ENCODE results near the gene ADRM1. TPM values are rescaled to one million over a fixed set of nuclear protein-coding genes. Genes with fewer than 3 reads are reported as not detected.

ADRM1 gene
- total and polyA plus RNA-seq, 2 donors from 2014 or later = 64.4 to 79.4 TPM

DNA sequence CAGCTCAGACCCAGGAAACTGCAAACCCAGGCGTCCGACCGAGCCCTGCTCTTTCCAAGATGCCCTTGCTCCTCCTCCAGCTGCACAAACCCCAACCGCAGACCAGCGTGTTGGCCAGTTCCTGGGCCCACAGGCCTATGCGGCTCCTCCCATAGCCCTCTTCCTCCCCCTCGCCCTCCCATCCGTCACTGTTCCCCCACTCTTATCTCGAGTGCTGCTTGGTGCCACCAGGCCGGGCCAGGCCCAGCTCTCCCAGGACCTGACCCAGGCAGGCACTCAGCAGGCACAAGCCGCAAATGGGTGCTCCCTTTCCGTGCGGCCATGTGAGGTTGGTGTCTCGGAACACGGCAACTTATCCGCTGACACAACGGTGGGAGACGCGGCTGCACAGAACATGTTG lies 28.6 kb downstream of the ADRM1 start:
- Histone ChIP-seq H3K4me3 (ENCODE audit: low read length in 3 of 3) (no peak overlapping the region), H3K27me3 (ENCODE audit: control insufficient read depth, insufficient read depth, low read length) (no peaks in the 10 kb centered on the region), H3K4me1 (ENCODE audit: control insufficient read depth in 2 of 3, insufficient read depth in 2 of 3, low read depth in 1 of 3, low read length in 3 of 3) (no peaks in the 10 kb centered on the region), H3K36me3 (ENCODE audit: control insufficient read depth in 2 of 3, insufficient read depth in 3 of 3, low read length in 3 of 3) (peaks cover 0 to 31% (median 17%) of the 10 kb centered on the region in 3 donors), H3K9me3 (ENCODE audit: control insufficient read depth in 2 of 3, insufficient read depth in 1 of 3, low read length in 3 of 3) (no peaks in the 10 kb centered on the region), H3K9ac (ENCODE audit: low read length in 3 of 3) (no peak overlapping the region), H3K27ac (ENCODE audit: low read depth in 2 of 2, low read length in 2 of 2) (no peak overlapping the region)
- intact Hi-C loops (cut with DNase I) = no loop called here
- TF ChIP-seq, protein P1, sequence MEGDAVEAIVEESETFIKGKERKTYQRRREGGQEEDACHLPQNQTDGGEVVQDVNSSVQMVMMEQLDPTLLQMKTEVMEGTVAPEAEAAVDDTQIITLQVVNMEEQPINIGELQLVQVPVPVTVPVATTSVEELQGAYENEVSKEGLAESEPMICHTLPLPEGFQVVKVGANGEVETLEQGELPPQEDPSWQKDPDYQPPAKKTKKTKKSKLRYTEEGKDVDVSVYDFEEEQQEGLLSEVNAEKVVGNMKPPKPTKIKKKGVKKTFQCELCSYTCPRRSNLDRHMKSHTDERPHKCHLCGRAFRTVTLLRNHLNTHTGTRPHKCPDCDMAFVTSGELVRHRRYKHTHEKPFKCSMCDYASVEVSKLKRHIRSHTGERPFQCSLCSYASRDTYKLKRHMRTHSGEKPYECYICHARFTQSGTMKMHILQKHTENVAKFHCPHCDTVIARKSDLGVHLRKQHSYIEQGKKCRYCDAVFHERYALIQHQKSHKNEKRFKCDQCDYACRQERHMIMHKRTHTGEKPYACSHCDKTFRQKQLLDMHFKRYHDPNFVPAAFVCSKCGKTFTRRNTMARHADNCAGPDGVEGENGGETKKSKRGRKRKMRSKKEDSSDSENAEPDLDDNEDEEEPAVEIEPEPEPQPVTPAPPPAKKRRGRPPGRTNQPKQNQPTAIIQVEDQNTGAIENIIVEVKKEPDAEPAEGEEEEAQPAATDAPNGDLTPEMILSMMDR (IDR thresholded peaks at IDR 0.05; ENCODE audit: borderline replicate concordance, extremely low read depth, insufficient read depth) = no peak
- DNase-seq = no peak
- FAIRE-seq = no peak

- no peak overlapping the region for H3K9ac ChIP-seq (ENCODE audit: low read length in 3 of 3)
- no peaks in the 10 kb centered on the region for H3K27me3 ChIP-seq (ENCODE audit: control insufficient read depth, insufficient read depth, low read length)
- no peak for DNase-seq
- no peak for FAIRE-seq
- intact Hi-C loops (cut with DNase I) = no loop called here
- no peak overlapping the region for H3K4me3 ChIP-seq (ENCODE audit: low read length in 3 of 3)
- H3K9me3 ChIP-seq (ENCODE audit: control insufficient read depth in 2 of 3, insufficient read depth in 1 of 3, low read length in 3 of 3) = no peaks in the 10 kb centered on the region
- H3K4me1 ChIP-seq (ENCODE audit: control insufficient read depth in 2 of 3, insufficient read depth in 2 of 3, low read depth in 1 of 3, low read length in 3 of 3) = no peaks in the 10 kb centered on the region
- TF ChIP-seq, protein P1 (IDR thresholded peaks at IDR 0.05; ENCODE audit: borderline replicate concordance, extremely low read depth, insufficient read depth) = no peak
- H3K36me3 ChIP-seq (ENCODE audit: control insufficient read depth in 2 of 3, insufficient read depth in 3 of 3, low read length in 3 of 3) = peaks cover 3 to 31% (median 25%) of the 10 kb centered on the region in 3 donors
- no peak overlapping the region for H3K27ac ChIP-seq (ENCODE audit: low read depth in 2 of 2, low read length in 2 of 2)
These were observed 29.6 kb downstream of the ADRM1 start for GRCh38 chr20:62332421-62332820.

DNA sequence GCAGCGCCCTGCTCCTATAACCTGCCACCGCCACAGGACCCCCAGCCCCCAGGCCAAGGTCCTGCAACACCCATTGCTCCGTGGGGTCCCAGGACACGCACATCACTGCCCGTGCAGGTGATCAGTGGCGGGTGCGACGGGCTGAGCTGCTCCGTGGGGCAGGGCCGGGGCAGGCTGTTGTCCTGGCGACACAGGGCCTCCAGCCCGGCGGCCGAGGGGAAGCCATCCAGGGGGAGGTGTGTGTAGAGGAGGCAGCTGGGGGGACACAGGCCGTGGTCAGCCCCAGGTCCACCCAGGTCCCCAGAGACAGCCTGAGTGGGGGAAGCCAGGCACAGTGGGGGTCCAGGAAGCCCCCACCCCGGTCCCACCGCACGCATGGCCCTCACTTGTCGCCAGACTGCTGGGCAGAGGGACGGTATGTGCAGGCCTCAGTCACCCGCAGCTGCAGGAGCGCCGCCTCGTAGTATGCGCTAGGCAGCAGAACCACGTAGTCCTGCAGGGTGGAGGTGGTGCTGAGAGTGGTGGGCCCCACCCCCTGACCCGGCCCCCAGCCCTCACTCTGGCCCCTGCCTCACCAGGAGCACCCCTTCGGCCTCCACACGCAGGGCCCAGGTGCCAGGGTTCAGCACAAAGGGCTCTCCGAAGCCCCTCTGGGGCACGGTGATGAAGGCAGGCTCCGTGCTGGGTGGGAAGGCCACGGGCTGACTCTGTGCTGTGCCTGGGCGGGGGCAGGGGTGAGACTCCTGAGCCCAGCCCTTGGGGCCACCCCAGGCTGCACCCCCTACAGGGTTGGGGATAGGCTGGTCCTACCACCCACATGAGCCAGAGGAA lies 30.4 kb downstream of the ADRM1 start:
- peaks cover 3 to 32% (median 31%) of the 10 kb centered on the region in 3 donors for H3K36me3 ChIP-seq (ENCODE audit: control insufficient read depth in 2 of 3, insufficient read depth in 3 of 3, low read length in 3 of 3)
- FAIRE-seq (no peak), DNase-seq (no peak)
- TF ChIP-seq, protein P1 (IDR thresholded peaks at IDR 0.05; ENCODE audit: borderline replicate concordance, extremely low read depth, insufficient read depth) = no peak
- no peak overlapping the region for H3K27ac ChIP-seq (ENCODE audit: low read depth in 2 of 2, low read length in 2 of 2)
- H3K27me3 ChIP-seq (ENCODE audit: control insufficient read depth, insufficient read depth, low read length) = no peaks in the 10 kb centered on the region
- H3K4me1 ChIP-seq (ENCODE audit: control insufficient read depth in 2 of 3, insufficient read depth in 2 of 3, low read depth in 1 of 3, low read length in 3 of 3) = no peaks in the 10 kb centered on the region
- intact Hi-C loops (cut with DNase I) = no loop called here
- H3K9ac ChIP-seq (ENCODE audit: low read length in 3 of 3) = no peak overlapping the region
- no peaks in the 10 kb centered on the region for H3K9me3 ChIP-seq (ENCODE audit: control insufficient read depth in 2 of 3, insufficient read depth in 1 of 3, low read length in 3 of 3)
- no peak overlapping the region for H3K4me3 ChIP-seq (ENCODE audit: low read length in 3 of 3)

Measured in kidney (tissue), 14 donors.